Endothelial cell of umbilical vein (primary cell): ENCODE data around the gene CCDC12. TPM values are rescaled to one million over a fixed set of nuclear protein-coding genes. Genes with fewer than 3 reads are reported as not detected.

Source experiments
- BruUV-seq: library from RNA; stranded (reverse); fragments of 400-500 nt; replicated peaks from 2 replicates; lab custom pipeline; 2021; lab: Mats Ljungman, UMichigan
- CTCF ChIA-PET: fragments of 300-600, 350-600 bp; sonication (Branson Sonifier 250); formaldehyde crosslinking; loops from one replicate; lab custom pipeline; 2021; ENCODE audit warnings: antibody characterized with exemption, inconsistent platforms; lab: Charles Lee
- POLR2A ChIA-PET: fragments of 300-600, 350-600 bp; sonication (Branson Sonifier 250); formaldehyde crosslinking; loops from one replicate; lab custom pipeline; 2021; ENCODE audit warnings: antibody characterized with exemption, inconsistent platforms; lab: Charles Lee
- DNase-seq: peaks from one replicate; pipeline ENCODE4 v3.0.0-alpha.2; 2011; ENCODE audit warnings: low read depth, low spot score
- FAIRE-seq: peaks from 2 replicates; lab custom pipeline; 2011; peaks lifted over from hg19 to GRCh38; lab: Jason Lieb, UNC
- H2AFZ ChIP-seq: 2 replicates; pipeline ENCODE4 v1.6.0; 2012; ENCODE audit warnings: low read depth, low read length, control low read depth, inconsistent platforms
- H3K27ac ChIP-seq: 2 replicates; pipeline ENCODE4 v1.5.1; 2011; ENCODE audit warnings: low read depth, mild to moderate bottlenecking, control low read depth, low read length, moderate library complexity; ENCODE audit not compliant: insufficient read depth
- H3K27me3 ChIP-seq, 2 experiments: 2 replicates each; pipeline versions ENCODE4 v1.6.0 to v1.6.1; 2011; ENCODE audit warnings: low read length in 2 of 2, mixed read lengths in 1 of 2; ENCODE audit not compliant: control insufficient read depth in 2 of 2, insufficient read depth in 2 of 2
- H3K36me3 ChIP-seq, 2 experiments: 2 replicates in 1 of 2; 3 replicates in 1 of 2; pipeline ENCODE4 v1.5.1; 2011; ENCODE audit warnings: low read length in 2 of 2, mild to moderate bottlenecking in 1 of 2, moderate library complexity in 1 of 2; ENCODE audit not compliant: control insufficient read depth in 2 of 2, insufficient read depth in 2 of 2; ENCODE audit errors: extremely low read depth in 1 of 2
- H3K4me1 ChIP-seq: 3 replicates; pipeline ENCODE4 v1.5.1; 2011; ENCODE audit warnings: mild to moderate bottlenecking, low read length; ENCODE audit not compliant: control insufficient read depth, insufficient read depth; ENCODE audit errors: extremely low read depth
- H3K4me2 ChIP-seq: 2 replicates; pipeline ENCODE4 v1.6.1; 2011; ENCODE audit warnings: low read length, control low read depth, mixed read lengths; ENCODE audit not compliant: insufficient read depth
- H3K4me3 ChIP-seq, 3 experiments: fragments of 200-600 bp in 1 of 3; sonication (generic), shearing (Covaris generic) in 1 of 3; replicated peaks in 1 of 3; 2 replicates each; pipeline ENCODE4 v1.5.1; 2011 to 2016; ENCODE audit warnings: control low read depth in 3 of 3, low read length in 3 of 3, mild to moderate bottlenecking in 2 of 3, inconsistent platforms in 1 of 3, low read depth in 1 of 3, moderate library complexity in 1 of 3; ENCODE audit not compliant: insufficient read depth in 1 of 3
- H3K79me2 ChIP-seq: 2 replicates; pipeline ENCODE4 v1.6.0; 2012; ENCODE audit warnings: low read length, inconsistent platforms; ENCODE audit not compliant: control insufficient read depth, insufficient read depth
- H3K9ac ChIP-seq: replicated peaks from 2 replicates; pipeline ENCODE3; 2011; ENCODE audit warnings: low read length, control low read depth; ENCODE audit not compliant: insufficient read depth; ENCODE audit errors: extremely low read depth
- H3K9me1 ChIP-seq: replicated peaks from 3 replicates; pipeline ENCODE4 v1.6.0; 2011; ENCODE audit warnings: mild to moderate bottlenecking, low read length; ENCODE audit not compliant: control insufficient read depth, insufficient read depth; ENCODE audit errors: extremely low read depth
- H3K9me3 ChIP-seq: replicated peaks from 2 replicates; pipeline ENCODE4 v1.5.1; 2012; ENCODE audit warnings: low read length, inconsistent platforms; ENCODE audit not compliant: control insufficient read depth, insufficient read depth
- H4K20me1 ChIP-seq: replicated peaks from 2 replicates; pipeline ENCODE3; 2011; ENCODE audit warnings: mild to moderate bottlenecking, low read length; ENCODE audit not compliant: control insufficient read depth, insufficient read depth; ENCODE audit errors: extremely low read depth
- EZH2 ChIP-seq: IDR thresholded peaks from 2 replicates; pipeline ENCODE4 v1.6.1; 2012; ENCODE audit warnings: borderline replicate concordance, low read depth, mild to moderate bottlenecking, moderate library complexity, low read length, inconsistent platforms; ENCODE audit not compliant: severe bottlenecking
- FOS ChIP-seq: IDR thresholded peaks from 2 replicates; pipeline ENCODE4 v1.6.1; 2011; ENCODE audit warnings: mild to moderate bottlenecking, low read length, moderate library complexity, borderline replicate concordance; ENCODE audit not compliant: insufficient read depth
- GATA2 ChIP-seq: IDR thresholded peaks from 2 replicates; pipeline ENCODE4 v1.7.0; 2011; ENCODE audit warnings: low read depth, mild to moderate bottlenecking, moderate library complexity, mixed read lengths, low read length; ENCODE audit not compliant: insufficient read length, insufficient read depth
- JUN ChIP-seq: IDR thresholded peaks from 2 replicates; pipeline ENCODE4 v1.6.1; 2011; ENCODE audit warnings: borderline replicate concordance, low read depth; ENCODE audit not compliant: insufficient read length, insufficient read depth
- MYC ChIP-seq: IDR thresholded peaks from one replicate; pipeline ENCODE4 v1.6.1; 2011; ENCODE audit warnings: mild to moderate bottlenecking, low read depth, low read length
- POLR2A ChIP-seq: IDR thresholded peaks from 2 replicates; pipeline ENCODE4 v1.6.1; 2012; ENCODE audit warnings: low read depth, mild to moderate bottlenecking, control low read depth, low read length
- POLR2AphosphoS5 ChIP-seq: IDR thresholded peaks from 2 replicates; pipeline ENCODE4 v1.6.1; 2012; ENCODE audit warnings: low read depth, mild to moderate bottlenecking, control low read depth, low read length, moderate library complexity; ENCODE audit not compliant: insufficient read depth
- dilution Hi-C: fragments of 300-500 bp; cut with MboI; formaldehyde crosslinking; loops from one replicate; pipeline ENCODE4 v1.15.0; 2019; ENCODE audit warnings: low sequenced_read_pairs; ENCODE audit not compliant: extremely low pct_ligation_motif_present
- intact Hi-C: fragments of 100-400 bp; cut with micrococcal nuclease; formaldehyde crosslinking; loops from one replicate; pipeline ENCODE4 v1.10.0; 2022
- polyA plus RNA-seq, 4 experiments: library from polyadenylated mRNA; depleted of rRNA in 3 of 4; stranded (reverse) in 3 of 4; unstranded in 1 of 4; fragments of >200 nt; gene quantifications; 2 replicates each; pipeline versions ENCODE4 v1.2.1 to v1.2.3, GENCODE V29; 2011 to 2012; ENCODE audit warnings: missing spikeins in 1 of 4
- total RNA-seq: library from RNA; stranded (reverse); gene quantifications from 2 replicates; pipeline ENCODE4 v1.2.3, GENCODE V29; 2021
- TF ChIP-seq, protein P1 (sequence below), 2 donors: IDR thresholded peaks; 1 replicate in 1 of 2; 2 replicates in 1 of 2; pipeline ENCODE4 v1.5.1; 2011; ENCODE audit warnings: low read length in 2 of 2, mild to moderate bottlenecking in 2 of 2, moderate library complexity in 2 of 2, control low read depth in 1 of 2, inconsistent platforms in 1 of 2, low read depth in 1 of 2; ENCODE audit not compliant: insufficient read depth in 1 of 2; ENCODE audit errors: extremely low read depth in 1 of 2
- TF ChIP-seq, protein P2 (sequence below): IDR thresholded peaks from 2 replicates; pipeline ENCODE4 v1.6.1; 2011; ENCODE audit not compliant: insufficient read depth, insufficient read length

Gene CCDC12
- total and polyA plus RNA-seq, 2 donors (not counting 3 experiments of a cell fraction or from before 2014, with no cell fraction given), result 35.1 to 50.5 TPM

DNA sequence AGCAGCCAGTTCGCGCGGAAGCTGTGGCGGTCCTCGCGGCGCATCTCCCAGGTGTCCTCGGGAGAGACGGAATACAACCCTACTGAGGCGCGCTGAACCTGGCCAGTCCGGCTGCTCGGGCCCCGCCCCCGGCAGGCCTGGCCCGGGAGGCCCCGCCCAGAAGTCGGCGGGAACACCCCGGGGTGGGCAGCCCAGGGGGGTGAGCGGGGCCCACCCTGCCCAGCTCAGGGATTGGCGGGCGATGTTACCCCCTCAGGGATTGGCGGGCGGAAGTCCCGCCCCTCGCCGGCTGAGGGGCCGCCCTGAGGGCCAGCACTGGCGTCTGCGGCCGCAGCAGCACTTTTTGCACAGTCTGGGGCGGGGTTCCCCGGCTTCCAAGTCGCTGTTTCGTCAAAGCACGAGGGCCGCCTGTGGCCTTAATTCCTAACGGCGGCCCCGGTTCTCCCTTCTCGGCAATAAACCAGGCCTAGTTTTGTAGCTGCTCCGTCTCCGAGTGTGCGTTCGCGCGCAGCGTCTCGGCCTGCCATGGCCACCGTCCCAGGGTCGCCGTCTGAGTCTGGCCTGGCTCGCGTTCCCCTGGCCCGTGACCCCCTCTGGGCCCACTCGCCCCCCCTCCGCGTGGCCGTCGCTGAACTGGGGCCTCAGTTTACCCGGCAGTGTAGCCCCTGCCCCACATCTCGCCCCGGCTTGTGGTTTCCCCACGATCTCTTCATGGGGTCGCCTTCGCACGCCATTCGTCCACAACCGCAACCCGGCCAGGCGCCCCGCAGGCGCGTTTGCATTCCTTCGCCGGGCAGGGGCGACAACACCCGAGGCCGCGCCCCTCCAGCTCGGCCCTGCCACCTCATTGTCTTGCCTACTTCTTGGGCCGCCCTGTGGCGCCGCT is 32.9 kb upstream of the CCDC12 start:
- Histone ChIP-seq H3K9me3 (no peaks in the 10 kb centered on the region), H3K79me2 (no peaks in the 10 kb centered on the region), H3K36me3 (peaks cover 0 to 13% of the 10 kb centered on the region in 2 experiments), H2AFZ (peak overlapping the region; percentile 84), H3K9ac (peak overlapping the region; percentile 76), H3K4me1 (peaks cover 6% of the 10 kb centered on the region), H3K9me1 (no peaks in the 10 kb centered on the region), H3K27ac (peak overlapping the region; percentile 71), H4K20me1 (no peaks in the 10 kb centered on the region), H3K4me2 (peak overlapping the region; percentile 68), H3K4me3 (peak overlapping the region in 2 of 3 experiments; percentile 53 to 56), H3K27me3 (no peaks in the 10 kb centered on the region)
- POLR2A ChIA-PET, result interaction anchor here (0.6 kb wide), 1 partner anchor 8 kb away, joined by 3 read pairs; no protein-coding TSS in a partner anchor
- DNase-seq (peak; percentile 91), FAIRE-seq (peak; percentile 97)
- TF ChIP-seq MYC (no peak), EZH2 (no peak), POLR2AphosphoS5 (peak; percentile 93), FOS (no peak), POLR2A (peak; percentile 95), JUN (no peak), GATA2 (no peak)
- TF ChIP-seq, protein P1, sequence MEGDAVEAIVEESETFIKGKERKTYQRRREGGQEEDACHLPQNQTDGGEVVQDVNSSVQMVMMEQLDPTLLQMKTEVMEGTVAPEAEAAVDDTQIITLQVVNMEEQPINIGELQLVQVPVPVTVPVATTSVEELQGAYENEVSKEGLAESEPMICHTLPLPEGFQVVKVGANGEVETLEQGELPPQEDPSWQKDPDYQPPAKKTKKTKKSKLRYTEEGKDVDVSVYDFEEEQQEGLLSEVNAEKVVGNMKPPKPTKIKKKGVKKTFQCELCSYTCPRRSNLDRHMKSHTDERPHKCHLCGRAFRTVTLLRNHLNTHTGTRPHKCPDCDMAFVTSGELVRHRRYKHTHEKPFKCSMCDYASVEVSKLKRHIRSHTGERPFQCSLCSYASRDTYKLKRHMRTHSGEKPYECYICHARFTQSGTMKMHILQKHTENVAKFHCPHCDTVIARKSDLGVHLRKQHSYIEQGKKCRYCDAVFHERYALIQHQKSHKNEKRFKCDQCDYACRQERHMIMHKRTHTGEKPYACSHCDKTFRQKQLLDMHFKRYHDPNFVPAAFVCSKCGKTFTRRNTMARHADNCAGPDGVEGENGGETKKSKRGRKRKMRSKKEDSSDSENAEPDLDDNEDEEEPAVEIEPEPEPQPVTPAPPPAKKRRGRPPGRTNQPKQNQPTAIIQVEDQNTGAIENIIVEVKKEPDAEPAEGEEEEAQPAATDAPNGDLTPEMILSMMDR (IDR thresholded peaks at IDR 0.05; ENCODE audit: extremely low read depth in 1 of 2, insufficient read depth in 1 of 2, low read depth in 1 of 2, low read length in 2 of 2), result peak in 1 of 2 donors; percentile 13
- TF ChIP-seq, protein P2, sequence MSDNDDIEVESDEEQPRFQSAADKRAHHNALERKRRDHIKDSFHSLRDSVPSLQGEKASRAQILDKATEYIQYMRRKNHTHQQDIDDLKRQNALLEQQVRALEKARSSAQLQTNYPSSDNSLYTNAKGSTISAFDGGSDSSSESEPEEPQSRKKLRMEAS, result no peak
- dilution Hi-C loops (no loop called here), intact Hi-C loops (loop anchor here (2.0 to 10.0 kb wide), 3 partner anchors 31 to 365 kb away; partner anchors contain the start of gene NBEAL2)
- CTCF ChIA-PET, result interaction anchor here (0.6 to 2.0 kb wide), 4 partner anchors 16 to 362 kb away, joined by 3 to 7 read pairs (median 4); no protein-coding TSS in a partner anchor
- TSS peak; percentile 28 for BruUV-seq
